AG10803 (cell line): ENCODE data around the gene UGT1A1.

Experiments used
- DNase-seq: peaks from one replicate; pipeline ENCODE4 v3.0.0; 2010; ENCODE audit warnings: low read depth
- H3K4me3 ChIP-seq: 2 replicates; pipeline ENCODE4 v1.5.1; 2011; ENCODE audit warnings: mild to moderate bottlenecking, low read length, control low read depth
- CTCF ChIP-seq: conservative IDR thresholded peaks from 2 replicates; pipeline ENCODE4 v1.5.1; 2011; ENCODE audit warnings: mild to moderate bottlenecking, low read length, control low read depth, inconsistent platforms

The UGT1A1 gene

GRCh38 chr2:233822101-233822771, 62.2 kb downstream of the UGT1A1 start:
- no peak overlapping the region for H3K4me3 ChIP-seq
- no peak for TF ChIP-seq CTCF
- no peak for DNase-seq
